Ecto neural progenitor cell (in vitro differentiated cells): ENCODE measurements around the gene RPL3.
"Not testable (repeated sequence)": the region's sequence is repeated elsewhere in the genome, so short reads cannot be mapped to it uniquely, and the experiment has no call there.

Experiments used
- DNase-seq: peaks from one replicate; pipeline ENCODE4 v3.0.0-alpha.2; 2018; ENCODE audit warnings: low spot score

RPL3 gene

DNA sequence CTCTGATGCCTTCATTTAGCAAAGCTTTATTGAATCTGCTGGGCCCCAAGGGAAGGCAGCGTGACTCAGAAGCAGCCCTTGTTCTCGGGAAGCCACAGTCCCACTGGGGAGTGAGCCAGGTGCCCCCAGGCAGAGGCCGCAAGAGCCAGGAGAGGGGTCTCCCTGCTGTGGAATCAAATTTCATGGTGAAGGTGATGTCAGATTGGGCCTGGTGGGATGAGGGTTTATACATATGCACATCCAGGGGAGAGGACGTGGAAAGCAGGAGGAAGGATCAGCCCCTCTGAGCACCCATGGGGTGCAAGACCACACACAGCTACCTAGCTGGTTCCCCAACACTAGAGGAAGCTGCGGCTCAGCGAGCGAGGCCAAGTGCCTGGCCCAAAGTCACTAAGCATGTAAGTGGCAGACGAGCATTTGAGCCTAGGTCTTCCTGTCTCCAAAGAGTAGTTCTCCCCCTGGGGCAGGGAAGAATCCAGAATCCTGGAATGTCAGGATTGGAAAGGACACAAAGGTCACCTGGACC is 32.3 kb upstream of the RPL3 start:
- no peak for DNase-seq

DNA sequence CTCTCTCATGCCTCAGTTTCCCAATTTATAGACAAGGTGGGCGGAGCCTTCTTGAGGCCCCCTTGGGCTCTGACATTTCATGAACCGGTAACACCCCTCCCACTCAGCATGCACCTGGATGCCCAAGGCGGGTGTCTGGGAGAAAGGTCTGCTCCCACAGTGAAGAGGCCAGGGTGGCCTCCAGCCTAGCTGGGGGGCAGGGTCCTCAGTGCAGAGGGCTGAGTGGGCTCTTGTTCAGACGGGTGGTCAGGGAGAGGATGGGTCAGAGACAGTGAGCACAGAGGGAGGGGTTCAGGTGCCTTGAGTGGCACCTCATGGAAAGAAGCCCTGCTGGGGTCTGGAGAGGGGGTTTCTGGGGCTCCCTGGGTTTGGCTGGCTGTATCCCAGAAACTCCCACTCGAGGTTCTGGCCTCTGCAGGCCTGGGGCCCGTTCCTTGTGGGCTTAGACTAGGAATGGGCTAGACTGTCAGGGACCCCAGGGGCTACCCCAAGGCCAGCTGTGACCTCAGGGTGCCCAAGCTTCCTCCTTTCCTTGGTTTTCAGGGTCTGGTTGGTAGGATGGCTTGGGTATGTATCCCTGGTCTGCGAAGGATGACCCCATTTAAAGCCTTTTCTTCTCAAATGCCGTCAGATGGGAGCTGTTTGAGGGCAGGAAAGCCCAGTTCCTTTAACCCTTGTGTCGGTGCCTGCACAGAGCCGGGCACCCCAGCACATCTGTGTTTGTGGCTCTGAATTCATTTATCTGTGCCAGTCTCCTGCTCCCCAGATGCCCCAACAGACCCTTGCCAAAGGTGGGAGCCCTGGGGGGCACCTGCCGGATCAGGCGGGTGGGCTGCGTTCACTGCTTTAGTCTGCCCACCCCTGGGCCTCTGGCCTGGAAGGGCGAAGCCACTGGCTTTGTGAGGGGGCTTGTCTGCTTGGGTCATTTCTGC is 31.6 kb upstream of the RPL3 start:
- DNase-seq, result no peak

DNA sequence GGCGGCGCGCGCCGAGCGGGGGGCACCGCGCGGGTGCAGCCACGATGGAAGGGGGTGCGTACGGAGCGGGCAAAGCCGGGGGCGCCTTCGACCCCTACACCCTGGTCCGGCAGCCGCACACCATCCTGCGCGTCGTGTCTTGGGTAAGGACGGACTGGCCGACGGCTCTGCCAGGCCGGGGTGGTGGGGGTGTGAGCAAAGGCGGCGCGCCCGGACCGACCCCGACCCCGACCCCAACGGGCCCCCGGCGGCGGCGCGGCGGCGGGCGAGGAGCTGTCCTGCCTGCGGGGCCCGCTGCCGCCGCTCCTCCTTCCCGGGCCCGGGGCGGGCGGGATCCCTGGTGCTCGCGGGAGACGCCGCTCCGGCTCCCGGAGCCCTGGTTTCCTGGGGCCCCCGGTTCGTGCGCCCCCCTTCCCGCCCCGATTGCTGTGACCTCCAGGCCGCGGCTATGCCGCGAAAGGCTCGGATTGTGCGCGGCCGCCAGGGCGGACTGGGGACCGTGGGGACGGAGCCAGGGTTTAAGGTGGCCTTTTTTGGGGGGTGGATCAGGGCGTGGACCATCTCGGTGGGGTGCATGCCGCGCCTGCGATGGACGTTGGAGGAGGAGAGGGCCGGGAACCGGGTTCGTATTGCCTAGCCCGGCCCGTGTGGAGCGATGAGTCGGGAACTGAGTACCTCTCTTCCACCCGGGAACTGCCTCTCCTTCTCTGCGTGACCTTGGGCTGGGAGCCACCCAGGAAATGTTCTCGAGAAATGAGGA is 30.7 kb upstream of the RPL3 start, which contains the start of gene SYNGR1:
Gene SYNGR1, plus strand, starts transcription at position 25 of the 760 bp plus-strand sequence. Its CDS starts 20 bp downstream, at position 45.
- peak; percentile 73 for DNase-seq

DNA sequence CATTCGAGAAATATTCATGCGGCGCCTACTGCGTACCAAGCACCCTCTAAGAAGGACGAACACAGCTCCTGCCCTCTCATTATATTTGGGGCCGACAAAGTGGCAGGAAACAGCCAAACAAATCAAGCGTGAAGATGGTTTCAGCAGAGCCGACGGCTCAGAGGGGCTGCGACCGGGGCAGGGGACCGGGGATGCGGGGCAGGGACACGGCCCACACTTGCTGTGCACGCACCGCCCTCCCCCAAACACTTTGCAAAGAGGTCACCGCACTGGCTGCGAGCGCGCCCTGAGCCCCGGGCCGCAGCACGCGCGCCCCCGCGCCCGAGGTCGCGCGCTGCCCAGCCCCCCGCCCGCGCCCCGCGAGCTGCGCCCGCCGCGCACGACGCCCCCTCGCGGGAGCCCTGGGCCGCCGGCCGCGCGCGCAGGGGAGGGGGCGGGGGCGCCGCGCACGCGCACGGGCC is 30.1 kb upstream of the RPL3 start:
- peak; percentile 78 for DNase-seq

DNA sequence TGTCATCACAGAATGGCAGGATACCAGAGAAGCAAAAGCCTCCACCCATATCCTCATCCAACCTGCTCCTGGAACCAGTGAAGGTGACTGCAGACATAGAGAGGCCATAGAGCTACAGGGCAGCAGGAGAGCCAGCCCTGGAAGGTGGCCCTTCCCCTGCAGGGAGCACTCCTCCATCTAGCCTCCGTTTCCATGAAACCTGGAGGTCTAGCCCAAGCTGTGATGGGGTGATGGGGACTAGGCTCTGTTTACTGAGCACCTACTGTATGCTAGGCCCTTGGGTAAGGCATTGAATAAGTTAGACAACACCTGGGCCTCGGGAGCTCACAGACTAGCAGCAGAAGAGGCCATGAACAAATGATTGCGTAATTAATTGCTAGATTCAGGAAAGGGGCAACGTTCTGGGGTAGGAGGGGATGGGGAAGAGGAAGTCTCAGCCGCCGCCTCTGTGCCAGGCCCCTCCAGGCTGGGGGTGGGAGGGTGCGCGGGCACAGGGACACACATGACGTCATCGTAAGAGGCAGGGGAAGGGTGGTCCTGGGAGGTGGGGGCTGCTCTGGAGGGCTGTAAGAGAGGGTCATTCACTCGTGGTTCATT is 29.6 kb upstream of the RPL3 start:
- DNase-seq, result no peak

DNA sequence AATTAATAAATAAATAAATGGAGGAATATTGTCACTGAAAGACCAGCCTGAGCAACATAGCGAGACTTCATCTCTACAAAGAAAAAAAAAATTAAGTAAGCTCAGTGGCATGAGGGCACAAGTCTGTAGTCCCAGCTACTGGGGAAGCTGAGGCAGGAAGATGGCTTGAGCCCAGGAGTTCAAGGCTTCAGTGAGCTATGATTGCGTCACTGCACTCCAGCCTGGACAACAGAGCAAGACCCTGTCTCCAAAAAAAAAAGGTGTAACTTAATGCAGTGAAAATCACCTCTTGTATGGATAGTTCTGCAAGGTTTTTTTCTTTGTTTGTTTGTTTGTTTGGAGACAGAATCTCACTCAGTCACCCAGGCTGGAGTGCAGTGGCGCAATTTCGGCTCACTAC is 25.8 kb upstream of the RPL3 start:
- DNase-seq, result no peak

DNA sequence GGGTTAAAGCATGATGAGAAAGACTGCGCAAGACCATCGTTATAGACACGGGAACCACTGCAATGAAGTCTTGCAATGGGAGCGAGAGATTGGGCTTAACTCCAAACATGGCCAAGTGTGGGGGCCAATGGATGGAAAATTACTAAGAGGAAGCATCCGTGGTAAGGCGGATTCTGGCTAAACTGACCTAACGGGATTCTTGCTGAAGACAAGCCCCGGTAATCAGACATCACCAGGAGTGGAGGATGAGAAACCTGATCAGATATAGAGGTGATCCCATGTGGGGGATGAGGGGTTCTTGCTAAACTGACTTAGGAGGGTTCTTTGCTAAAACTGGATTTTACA is 24.6 kb upstream of the RPL3 start:
- no peak for DNase-seq

DNA sequence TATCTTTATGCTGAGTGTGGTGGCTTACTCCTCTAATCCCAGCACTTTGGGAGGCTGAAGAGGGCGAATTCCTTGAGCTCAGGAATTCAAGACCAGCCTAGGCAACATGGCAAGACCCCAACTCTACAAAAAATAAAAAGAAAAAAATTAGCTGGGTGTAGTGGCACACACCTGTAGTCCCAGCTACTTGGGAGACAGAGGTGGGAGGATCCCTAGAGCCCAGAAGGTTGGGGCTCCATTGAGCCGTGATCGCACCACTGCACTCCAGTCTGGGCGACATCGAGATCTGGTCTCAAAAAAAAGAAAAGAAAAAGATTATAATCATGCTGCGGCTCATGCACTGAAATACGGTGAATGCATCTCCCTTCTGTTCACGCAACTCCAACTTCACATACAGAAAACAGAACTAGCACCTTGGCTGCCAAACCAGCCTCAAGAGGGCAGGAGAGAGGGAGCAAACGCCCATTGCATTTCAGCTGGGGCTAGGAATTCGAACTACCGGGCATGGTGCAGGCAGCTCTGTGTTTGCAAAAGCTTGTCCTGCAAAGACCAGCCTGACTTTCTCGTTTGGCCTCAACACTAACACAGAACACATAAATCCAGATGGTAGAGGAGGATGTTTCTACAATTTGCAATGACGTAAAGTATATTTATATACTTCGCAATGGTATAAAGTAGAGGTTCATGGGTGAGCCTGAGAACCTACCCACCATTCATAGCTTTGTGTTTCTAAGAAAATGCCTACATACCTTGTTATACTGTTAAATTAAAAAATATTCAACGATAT is 24.0 kb upstream of the RPL3 start:
- peak; percentile 70 for DNase-seq

DNA sequence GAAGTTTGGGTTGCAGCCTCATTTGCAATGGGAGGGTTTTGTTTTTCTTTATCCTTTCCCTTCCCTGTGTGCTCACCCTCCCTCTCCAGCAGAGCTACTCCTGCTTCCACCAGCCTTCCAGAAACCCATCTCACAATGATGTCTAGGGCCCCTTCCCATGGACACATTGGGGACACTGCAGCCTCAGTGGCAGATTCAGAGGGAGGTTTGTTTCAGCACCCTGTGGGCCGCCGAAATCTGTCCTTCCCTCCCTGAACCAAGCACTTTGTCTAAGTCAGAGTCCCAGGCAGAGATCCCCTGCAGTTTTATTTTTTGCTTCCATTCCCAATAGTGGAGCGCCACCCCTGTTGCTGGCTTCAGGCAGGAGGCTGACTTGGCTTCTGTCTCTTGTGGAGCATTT is 21.8 kb upstream of the RPL3 start:
- no peak for DNase-seq

DNA sequence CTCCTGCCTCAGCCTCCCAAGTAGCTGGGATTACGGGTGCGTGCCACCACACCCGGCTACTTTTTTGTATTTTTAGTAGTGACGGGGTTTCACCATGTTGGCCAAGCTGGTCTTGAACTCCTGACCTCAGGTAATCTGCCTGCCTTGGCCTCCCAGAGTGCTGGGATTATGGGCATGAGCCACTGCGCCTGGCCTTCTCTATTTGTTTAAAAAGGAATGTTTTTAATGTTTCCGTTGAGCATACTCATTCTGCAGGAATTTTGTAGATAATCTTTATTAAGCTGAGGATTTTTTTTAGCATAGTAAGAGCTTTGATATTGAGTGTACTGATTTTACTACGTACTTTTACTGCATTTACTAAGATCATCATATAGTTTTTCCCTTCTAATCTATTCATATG is 20.4 kb upstream of the RPL3 start:
- not testable (repeated sequence) for DNase-seq

DNA sequence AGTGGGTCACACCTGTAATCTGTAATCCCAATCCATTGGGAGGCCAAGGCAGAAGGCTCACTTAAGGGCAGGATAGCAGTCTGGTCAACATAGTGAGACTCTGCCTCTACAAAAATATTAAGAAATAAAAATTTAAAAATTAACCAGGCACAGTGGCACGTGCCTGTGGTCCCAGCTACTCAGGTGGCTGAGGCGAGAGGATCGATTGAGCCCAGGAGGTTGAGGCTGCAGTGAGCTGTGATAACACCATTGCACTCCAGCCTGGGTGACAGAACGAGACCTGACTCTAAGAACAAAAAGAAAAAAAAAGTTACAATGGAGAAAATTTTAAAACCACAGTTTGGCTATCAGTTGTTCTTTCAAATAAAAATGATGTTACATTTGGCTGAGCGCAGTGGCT is 17.0 kb upstream of the RPL3 start:
- no peak for DNase-seq

DNA sequence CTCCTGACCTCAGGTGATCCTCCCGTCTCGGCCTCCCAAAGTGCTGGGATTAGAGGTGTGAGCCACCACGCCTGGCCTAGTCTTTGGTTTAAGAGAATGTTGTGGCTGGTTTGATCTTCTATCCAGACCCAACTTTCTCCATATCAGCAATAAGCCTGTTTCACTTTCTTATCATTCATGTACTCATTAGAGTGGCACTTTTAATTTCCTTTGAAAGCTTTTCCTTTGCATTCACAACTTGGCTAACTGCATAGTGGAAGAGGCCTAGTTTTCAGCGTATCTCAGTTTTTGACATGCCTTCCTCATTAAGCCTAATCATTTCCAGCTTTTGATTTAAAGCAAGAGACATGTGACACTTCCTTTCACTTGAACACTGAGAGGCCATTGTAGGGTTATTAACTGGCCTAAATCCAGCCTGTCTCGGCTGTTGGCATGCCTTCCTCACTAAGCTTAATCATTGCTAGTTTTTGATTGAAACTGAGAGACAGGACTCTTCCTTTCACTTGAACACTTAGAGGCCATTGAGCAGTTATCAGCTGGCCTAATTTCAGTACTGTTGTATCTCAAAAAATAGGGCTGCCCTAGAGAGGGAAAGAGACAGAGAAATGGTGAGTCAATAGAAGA is 13.1 kb upstream of the RPL3 start:
- DNase-seq, result no peak

DNA sequence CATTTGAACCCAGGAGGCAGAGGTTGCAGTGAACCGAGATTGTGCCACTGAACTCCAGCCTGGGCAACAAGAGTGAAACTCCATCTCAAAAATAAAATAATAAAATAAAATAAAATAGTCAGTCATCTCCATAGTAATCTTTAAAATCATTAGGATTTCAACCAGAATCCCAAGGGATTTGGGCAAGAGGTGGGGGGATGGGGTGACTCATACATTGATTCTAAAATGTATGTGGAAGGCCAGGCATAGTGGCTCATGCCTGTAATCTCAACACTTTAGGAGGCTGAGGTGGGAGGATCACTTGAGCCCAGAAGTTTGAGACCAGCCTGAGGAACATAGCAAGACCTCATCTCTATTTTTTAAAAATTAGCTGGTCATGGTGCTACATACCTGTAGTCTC is 11.1 kb upstream of the RPL3 start:
- DNase-seq, result not testable (repeated sequence)

DNA sequence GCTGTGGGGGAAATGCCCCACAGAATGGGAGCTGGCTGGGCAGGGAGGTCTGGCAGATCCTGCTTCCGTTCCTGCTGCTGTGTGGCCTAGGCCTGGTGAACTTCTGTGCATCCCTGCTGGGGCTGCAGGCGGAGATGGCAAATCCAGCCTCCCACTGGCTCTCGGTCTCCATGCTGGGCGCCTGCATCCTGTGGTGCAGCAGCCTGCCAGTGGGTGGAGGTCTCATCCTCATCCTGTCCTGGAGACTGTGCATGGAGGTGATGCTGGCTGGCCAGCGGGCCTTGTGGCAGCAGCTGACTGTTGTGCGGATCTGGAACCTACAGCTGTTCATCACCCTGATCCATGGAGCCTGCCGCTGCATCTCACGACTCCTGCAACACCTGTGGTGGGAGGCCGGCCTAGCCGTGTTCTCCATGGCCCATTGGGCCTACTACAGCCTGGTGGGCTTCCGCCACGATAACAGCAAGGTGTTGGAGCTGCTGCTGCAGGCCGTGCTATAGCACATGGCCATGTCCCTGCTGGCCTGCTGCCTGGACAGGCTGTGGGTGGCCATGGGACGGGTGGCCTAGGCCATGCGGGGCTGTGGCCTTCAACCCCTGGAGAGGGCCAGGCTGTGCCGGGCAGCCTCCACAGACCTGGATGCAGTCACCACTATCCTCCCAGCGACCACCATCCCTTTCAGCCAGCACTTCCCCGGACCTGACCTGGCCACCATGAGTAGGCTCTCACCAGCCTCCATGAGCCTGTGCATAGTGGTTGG is 8.8 kb upstream of the RPL3 start:
- no peak for DNase-seq

DNA sequence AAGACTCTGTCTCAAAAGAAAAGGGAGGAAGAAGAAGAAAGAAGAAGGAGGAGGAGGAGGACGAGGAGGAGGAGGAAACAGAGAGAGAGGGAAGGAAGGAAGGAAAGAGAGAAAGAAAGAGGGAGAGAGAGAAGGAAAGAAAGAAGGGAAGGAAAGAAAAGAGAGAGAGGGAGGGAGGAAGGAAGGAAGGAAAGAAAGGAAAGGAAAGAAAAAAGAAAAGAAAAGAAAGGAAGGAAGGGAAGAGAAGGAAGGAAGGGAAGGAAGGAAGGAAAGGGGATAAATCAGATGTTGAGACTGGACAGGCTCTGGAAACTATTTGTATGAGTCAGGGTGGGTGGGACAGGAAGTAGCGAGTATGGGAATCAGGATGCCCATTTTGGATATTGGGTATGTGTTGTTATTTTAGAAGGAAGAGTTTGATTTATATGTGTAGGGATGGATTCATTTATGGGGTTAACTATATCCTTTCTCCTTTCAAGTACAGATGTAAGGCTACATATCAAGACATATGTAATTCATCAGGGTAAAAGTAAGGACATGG is 6.0 kb upstream of the RPL3 start:
- DNase-seq, result no peak

DNA sequence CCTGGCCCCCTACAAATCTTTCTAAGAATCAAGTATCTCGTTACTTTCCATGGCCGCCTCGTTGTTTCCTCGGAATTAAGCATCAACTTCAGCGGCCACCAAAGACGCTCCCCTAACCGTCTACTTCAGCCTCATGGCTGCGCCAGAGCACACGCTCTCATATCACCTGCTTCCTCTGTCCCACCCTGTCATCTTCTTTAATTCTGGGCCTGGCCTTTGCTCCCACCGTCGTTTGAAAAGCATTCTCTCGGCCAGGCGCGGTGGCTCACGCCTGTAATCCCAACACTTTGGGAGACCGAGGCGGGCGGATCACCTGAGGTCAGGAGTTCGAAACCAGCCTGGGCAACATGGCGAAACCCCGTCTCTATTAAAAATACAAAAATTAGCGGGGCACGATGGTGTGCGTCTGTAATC is 1.2 kb upstream of the RPL3 start:
- not testable (repeated sequence) for DNase-seq

DNA sequence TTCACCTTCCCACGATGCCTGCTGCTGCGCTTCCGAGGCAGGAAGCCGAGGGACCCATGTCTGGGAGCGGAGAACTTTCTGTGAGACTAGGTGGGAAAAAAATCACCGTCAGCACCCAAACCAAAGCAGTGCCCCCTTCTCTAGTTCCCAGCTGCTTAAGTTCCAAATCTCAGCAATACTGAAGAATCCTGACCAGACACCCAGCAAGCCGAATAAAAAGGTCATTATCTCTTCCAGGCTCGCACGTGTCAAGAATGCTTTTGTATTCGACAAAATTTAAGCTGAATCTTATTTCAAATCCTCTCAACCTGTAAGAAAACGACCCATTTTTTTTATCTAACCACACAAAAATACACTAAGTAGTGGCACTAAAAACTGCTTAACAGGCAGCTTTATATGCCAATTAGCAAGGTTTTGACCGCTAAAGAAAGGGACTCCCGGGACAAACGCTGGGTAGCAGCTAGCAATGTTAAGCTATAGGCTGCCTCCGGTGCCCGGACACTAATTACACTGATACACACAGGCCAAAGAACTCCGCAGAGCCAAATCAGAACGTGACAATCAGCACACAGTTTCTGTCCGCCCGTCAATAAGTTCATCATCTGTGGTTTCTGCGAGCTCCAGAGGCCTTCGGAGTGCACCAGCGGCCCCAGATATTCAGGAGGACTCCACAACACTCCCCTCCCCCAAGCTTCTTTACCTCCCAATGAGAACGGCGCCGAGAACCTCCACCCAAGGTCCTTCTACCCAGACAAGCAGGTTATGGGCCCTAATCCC is 728 bp downstream of the RPL3 start:
- no peak for DNase-seq

DNA sequence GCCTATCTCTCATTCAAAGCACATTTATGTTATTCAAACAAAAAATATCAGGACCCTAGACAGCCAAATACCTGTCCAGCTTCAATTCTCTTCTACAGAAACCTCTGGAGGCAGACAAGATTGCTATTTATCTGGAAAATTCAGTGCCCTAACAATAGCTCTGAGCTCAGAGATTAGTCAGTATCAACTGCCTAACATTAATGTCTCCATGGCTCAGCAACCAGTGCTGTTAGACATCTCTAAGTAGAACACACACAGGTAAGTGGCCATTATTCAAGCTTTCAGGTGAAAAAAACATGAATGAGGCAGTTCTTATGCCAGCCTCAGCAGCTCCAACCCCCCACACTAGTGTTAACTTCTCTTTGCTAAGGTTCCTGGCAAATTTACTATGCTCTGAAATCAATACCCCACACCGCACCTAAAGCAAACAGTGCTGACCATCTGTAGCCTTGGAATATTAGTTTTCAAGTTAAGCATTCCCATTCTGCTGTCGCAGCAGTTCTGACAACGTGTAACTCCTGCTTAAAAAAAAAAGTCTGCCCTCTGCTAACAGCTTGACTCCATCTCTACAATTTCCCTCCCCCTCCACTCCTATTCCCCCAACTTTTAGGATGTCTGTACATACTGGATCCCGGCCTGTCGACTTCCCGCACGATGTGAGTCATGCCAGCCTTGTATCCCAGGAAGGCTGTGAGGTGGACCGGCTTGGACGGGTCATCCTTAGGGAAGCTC is 1.5 kb downstream of the RPL3 start:
- DNase-seq, result no peak
